H9 (cell line): ENCODE results near the gene EIF6. TPM values are rescaled to one million over a fixed set of nuclear protein-coding genes. Genes with fewer than 3 reads are reported as not detected.

Experiments used
- DNase-seq: peaks from one replicate; pipeline ENCODE4 v3.0.0-alpha.2; 2017
- H2AFZ ChIP-seq: one replicate; pipeline ENCODE4 v1.6.1; 2013; ENCODE audit warnings: mild to moderate bottlenecking, low read length, control low read depth, moderate library complexity
- H2AK5ac ChIP-seq: 2 replicates; pipeline ENCODE4 v1.6.1; 2013; ENCODE audit warnings: low read length, control low read depth, mixed read lengths; ENCODE audit not compliant: insufficient read length
- H2BK120ac ChIP-seq: one replicate; pipeline ENCODE4 v1.6.1; 2013; ENCODE audit warnings: low read depth, mild to moderate bottlenecking, low read length, control low read depth, inconsistent platforms; ENCODE audit not compliant: poor library complexity, severe bottlenecking
- H2BK12ac ChIP-seq: 2 replicates; pipeline ENCODE4 v1.6.1; 2013; ENCODE audit warnings: low read length, control low read depth, mixed read lengths, low read depth; ENCODE audit not compliant: insufficient read length
- H2BK15ac ChIP-seq: 2 replicates; pipeline ENCODE4 v1.6.1; 2013; ENCODE audit warnings: low read depth, low read length, control low read depth
- H2BK20ac ChIP-seq: one replicate; pipeline ENCODE4 v1.6.1; 2013; ENCODE audit warnings: low read depth, mild to moderate bottlenecking, low read length, control low read depth, inconsistent platforms; ENCODE audit not compliant: poor library complexity, severe bottlenecking
- H2BK5ac ChIP-seq: 2 replicates; pipeline ENCODE4 v1.6.1; 2013; ENCODE audit warnings: low read length, control low read depth, mixed read lengths; ENCODE audit not compliant: insufficient read length
- H3K14ac ChIP-seq: 2 replicates; pipeline ENCODE4 v1.6.1; 2013; ENCODE audit warnings: low read length, control low read depth; ENCODE audit not compliant: insufficient read depth
- H3K18ac ChIP-seq: 2 replicates; pipeline ENCODE4 v1.6.1; 2013; ENCODE audit warnings: low read depth, mild to moderate bottlenecking, mixed read lengths, low read length, control low read depth; ENCODE audit not compliant: insufficient read length
- H3K23ac ChIP-seq: 2 replicates; pipeline ENCODE4 v1.6.1; 2013; ENCODE audit warnings: low read length, control low read depth, mixed read lengths, low read depth; ENCODE audit not compliant: insufficient read length
- H3K23me2 ChIP-seq: 2 replicates; pipeline ENCODE4 v1.6.1; 2013; ENCODE audit warnings: low read depth, mild to moderate bottlenecking, mixed read lengths, low read length, control low read depth; ENCODE audit not compliant: insufficient read length, poor library complexity, severe bottlenecking
- H3K27ac ChIP-seq: 2 replicates; pipeline ENCODE4 v1.5.1; 2013; ENCODE audit warnings: low read length, control low read depth, mixed read lengths, low read depth; ENCODE audit not compliant: insufficient read length
- H3K27me3 ChIP-seq: 2 replicates; pipeline ENCODE4 v1.6.1; 2013; ENCODE audit warnings: low read length, control low read depth, inconsistent platforms; ENCODE audit not compliant: insufficient read depth
- H3K4ac ChIP-seq: 2 replicates; pipeline ENCODE4 v1.6.1; 2013; ENCODE audit warnings: low read depth, mild to moderate bottlenecking, control low read depth, inconsistent platforms, low read length, moderate library complexity
- H3K4me1 ChIP-seq: 2 replicates; pipeline ENCODE4 v1.6.1; 2013; ENCODE audit warnings: low read length, control low read depth, inconsistent platforms; ENCODE audit not compliant: insufficient read depth
- H3K4me2 ChIP-seq: 2 replicates; pipeline ENCODE4 v1.6.1; 2013; ENCODE audit warnings: low read length, control low read depth, mixed read lengths; ENCODE audit not compliant: insufficient read length, insufficient read depth
- H3K56ac ChIP-seq: 2 replicates; pipeline ENCODE4 v1.6.1; 2013; ENCODE audit warnings: low read depth, mild to moderate bottlenecking, mixed read lengths, low read length, control low read depth; ENCODE audit not compliant: insufficient read length
- H3K79me1 ChIP-seq: 2 replicates; pipeline ENCODE4 v1.6.1; 2013; ENCODE audit warnings: low read depth, mild to moderate bottlenecking, moderate library complexity, low read length, control low read depth, inconsistent platforms; ENCODE audit not compliant: insufficient read depth, poor library complexity, severe bottlenecking
- H3K79me2 ChIP-seq: 2 replicates; pipeline ENCODE4 v1.6.1; 2013; ENCODE audit warnings: low read length, control low read depth, inconsistent platforms; ENCODE audit not compliant: insufficient read depth
- H3K9ac ChIP-seq: 2 replicates; pipeline ENCODE4 v1.6.1; 2013; ENCODE audit warnings: low read length, control low read depth, mixed read lengths; ENCODE audit not compliant: insufficient read length; ENCODE audit errors: extremely low read depth
- H3K9me3 ChIP-seq: one replicate; pipeline ENCODE4 v1.6.1; 2013; ENCODE audit warnings: low read depth, low read length, inconsistent platforms; ENCODE audit not compliant: control insufficient read depth
- H3T11ph ChIP-seq: one replicate; pipeline ENCODE4 v1.6.1; 2013; ENCODE audit warnings: mild to moderate bottlenecking, low read length, control low read depth, inconsistent platforms
- H4K20me1 ChIP-seq: one replicate; pipeline ENCODE4 v1.6.1; 2013; ENCODE audit not compliant: control insufficient read depth, insufficient read length, insufficient read depth
- H4K5ac ChIP-seq: 2 replicates; pipeline ENCODE4 v1.6.1; 2013; ENCODE audit warnings: low read depth, mild to moderate bottlenecking, mixed read lengths, low read length, control low read depth; ENCODE audit not compliant: insufficient read length
- H4K8ac ChIP-seq: replicated peaks from 2 replicates; pipeline ENCODE4 v1.6.1; 2013; ENCODE audit warnings: low read length, control low read depth, mixed read lengths, low read depth; ENCODE audit not compliant: insufficient read length
- H4K91ac ChIP-seq: 2 replicates; pipeline ENCODE4 v1.6.1; 2013; ENCODE audit warnings: low read depth, mild to moderate bottlenecking, moderate library complexity, mixed read lengths, low read length, control low read depth; ENCODE audit not compliant: insufficient read length
- H3K27ac Mint-ChIP-seq, 3 experiments: 2 replicates in 2 of 3; 3 replicates in 1 of 3; pipeline ENCODE4 v1.8.0; 2020 to 2021; ENCODE audit warnings: mixed read lengths in 3 of 3, mild to moderate bottlenecking in 1 of 3, moderate library complexity in 1 of 3
- H3K27me3 Mint-ChIP-seq: 2 replicates; pipeline ENCODE4 v1.8.0; 2021; ENCODE audit warnings: low read depth, mild to moderate bottlenecking, moderate library complexity, mixed read lengths
- H3K36me3 Mint-ChIP-seq, 3 experiments: 2 replicates in 2 of 3; 3 replicates in 1 of 3; pipeline ENCODE4 v1.8.0; 2020 to 2021; ENCODE audit warnings: low read depth in 3 of 3, mixed read lengths in 3 of 3; ENCODE audit not compliant: insufficient read depth in 1 of 3
- H3K4me1 Mint-ChIP-seq, 2 experiments: 2 replicates each; pipeline ENCODE4 v1.8.0; 2020; ENCODE audit warnings: mixed read lengths in 2 of 2
- H3K4me3 Mint-ChIP-seq, 2 experiments: 2 replicates in 1 of 2; 3 replicates in 1 of 2; pipeline ENCODE4 v1.8.0; 2020 to 2021; ENCODE audit warnings: mild to moderate bottlenecking in 2 of 2, mixed read lengths in 2 of 2, moderate library complexity in 1 of 2
- H3K9me3 Mint-ChIP-seq, 2 experiments: 2 replicates in 1 of 2; 3 replicates in 1 of 2; pipeline ENCODE4 v1.8.0; 2020; ENCODE audit warnings: mild to moderate bottlenecking in 2 of 2, mixed read lengths in 2 of 2, moderate library complexity in 1 of 2
- CTCF ChIP-seq: fragments of 200-600 bp; sonication (generic); conservative IDR thresholded peaks from 3 replicates; pipeline ENCODE4 v1.8.0; 2021; ENCODE audit warnings: antibody characterized with exemption, mild to moderate bottlenecking
- WGBS: extraction: QIAGEN DNeasy Blood & Tissue Kit; methylation state at CpG from one replicate; pipeline ENCODE4 v1.1.7; 2013; ENCODE audit warnings: missing lambda C conversion rate, low lambda C conversion rate, mixed read lengths; ENCODE audit not compliant: insufficient read length; ENCODE audit errors: extremely low coverage; 5-methylcytosine and 5-hydroxymethylcytosine counted together
- total RNA-seq: library from RNA; stranded (reverse); gene quantifications from 2 replicates; pipeline ENCODE4 v1.2.1, GENCODE V29; 2021

Gene EIF6
- total RNA-seq, 1 experiment from 2014 or later: 150 TPM

- Histone ChIP-seq H3K23me2 (peaks cover 4% of the 10 kb centered on the region), H4K20me1 (no peaks in the 10 kb centered on the region), H3K27me3 (no peaks in the 10 kb centered on the region), H3K4ac (no peak overlapping the region), H3K14ac (no peak overlapping the region), H3K18ac (no peak overlapping the region), H2BK15ac (no peak overlapping the region), H3K79me2 (no peaks in the 10 kb centered on the region), H2AK5ac (no peak overlapping the region), H3K23ac (no peak overlapping the region), H3K56ac (no peak overlapping the region), H3K27ac (no peak overlapping the region), H2BK5ac (no peak overlapping the region), H4K91ac (no peak overlapping the region), H3K9me3 (no peaks in the 10 kb centered on the region), H3K4me1 (peaks cover 3% of the 10 kb centered on the region; the same call in 1 of the 2 replicates), H4K5ac (no peak overlapping the region), H2BK120ac (no peak overlapping the region), H4K8ac (no peak overlapping the region), H2BK12ac (no peak overlapping the region), H3T11ph (no peak overlapping the region), H3K9ac (no peak overlapping the region), H3K4me2 (peak overlapping the region; percentile 17), H2AFZ (no peak overlapping the region), H2BK20ac (no peak overlapping the region), H3K79me1 (no peaks in the 10 kb centered on the region)
- Mint-ChIP-seq H3K27me3 (peaks cover 6% of the 10 kb centered on the region; the same call in 1 of the 2 replicates), H3K4me3 (peak overlapping the region; percentile 10 to 50; a peak in 2 of 5 replicates), H3K36me3 (peaks cover 0 to 3% (median 2%) of the 10 kb centered on the region in 3 experiments; a peak in 4 of 7 replicates), H3K4me1 (peaks cover 14 to 16% of the 10 kb centered on the region in 2 experiments), H3K27ac (0 out of 7 replicates have a peak overlapping the region, but pooled peaks of 1 of the 3 experiments have one; percentile 18), H3K9me3 (no peaks in the 10 kb centered on the region)
- no CpG with 5 or more reads among the region's 18 CpGs for WGBS
- peak; percentile 96 for TF ChIP-seq CTCF
- DNase-seq: peak; percentile 95
Measured at GRCh38 chr20:35303735-35304491, 19.3 kb upstream of the EIF6 start.
